ENCODE measurements around the gene MBP.
A peak's percentile ranks its signal among the peaks of the same experiment; 100 is the strongest.
"Not testable (repeated sequence)": the region's sequence is repeated elsewhere in the genome, so short reads cannot be mapped to it uniquely, and the experiment has no call there.

Gene MBP

DNA sequence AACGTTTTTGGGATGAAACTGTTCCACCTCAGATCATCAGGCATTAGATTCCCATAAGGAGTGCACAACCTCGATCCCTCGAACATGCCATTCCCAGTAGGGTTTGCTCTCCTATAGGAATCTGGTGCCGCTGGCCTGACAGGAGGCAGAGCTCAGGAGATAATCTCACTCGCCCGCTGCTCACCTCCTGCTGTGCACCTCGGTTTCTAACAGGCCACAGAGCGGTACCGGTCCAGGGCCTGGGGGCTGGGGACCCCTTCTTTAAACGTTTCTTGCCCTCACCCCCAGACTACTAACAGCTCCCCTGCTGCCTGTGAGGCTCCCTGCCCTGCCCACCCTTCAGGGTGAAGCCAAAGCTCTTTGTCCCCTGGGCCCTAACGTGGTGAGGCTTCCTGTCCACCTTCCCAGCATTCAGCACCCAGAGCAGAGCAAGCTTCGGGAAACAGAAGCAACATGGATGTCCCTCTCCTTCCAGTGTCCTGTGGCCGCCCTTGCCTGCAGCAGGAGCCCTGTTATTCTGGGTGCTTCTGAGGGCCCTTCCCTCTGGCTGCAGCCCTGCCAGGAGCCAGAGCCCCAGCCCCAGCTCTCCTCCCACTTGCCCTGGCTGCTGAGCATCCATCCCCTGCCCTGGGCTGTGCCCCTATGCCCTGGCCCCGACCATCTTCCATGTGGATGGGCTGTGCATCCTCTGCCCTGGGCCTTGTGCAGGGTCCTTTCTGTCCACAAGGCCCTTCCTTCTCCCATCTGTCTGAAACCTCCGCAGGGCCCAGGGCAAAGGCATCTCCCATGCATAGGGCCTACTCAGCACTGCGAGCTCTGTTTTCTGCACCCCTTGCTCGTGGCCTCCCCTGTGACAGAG is 140.1 kb downstream of the MBP start:
- DNase-seq (ENCODE audit: low read depth in 2 of 2, low spot score in 1 of 2) = no peak

DNA sequence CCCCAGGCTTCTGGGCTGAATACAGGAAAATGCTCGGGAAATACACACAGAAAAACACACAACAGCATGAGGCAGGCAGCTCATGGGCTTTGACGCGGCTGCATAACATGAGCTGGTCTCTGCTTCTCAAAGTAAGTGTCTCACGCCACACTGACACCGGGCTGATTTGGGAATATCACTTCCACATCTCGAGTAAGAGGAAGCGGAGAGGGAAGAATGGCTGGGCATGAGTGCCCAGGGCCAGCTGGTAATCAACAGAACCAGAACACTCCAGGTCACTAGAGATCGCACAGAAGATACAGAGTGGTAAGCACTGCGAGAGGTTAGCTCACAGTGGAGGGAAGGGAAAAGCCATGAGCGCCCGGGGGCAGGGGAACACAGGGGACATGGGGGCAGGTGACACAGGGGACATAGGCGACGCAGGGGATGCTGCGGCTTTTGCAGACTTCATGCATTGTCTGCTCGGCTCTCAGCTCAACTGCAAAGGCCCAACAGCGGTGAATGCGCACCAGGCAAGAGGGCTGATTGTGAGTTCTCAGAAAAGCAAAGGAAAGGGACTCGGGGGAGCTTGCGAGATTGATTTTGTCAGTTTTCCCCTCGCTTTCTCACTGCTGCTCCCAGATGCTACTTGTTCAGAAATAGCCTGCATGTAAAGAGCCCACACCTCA is 141.4 kb downstream of the MBP start:
- DNase-seq (ENCODE audit: low read depth in 2 of 2, low spot score in 1 of 2) = no peak

DNA sequence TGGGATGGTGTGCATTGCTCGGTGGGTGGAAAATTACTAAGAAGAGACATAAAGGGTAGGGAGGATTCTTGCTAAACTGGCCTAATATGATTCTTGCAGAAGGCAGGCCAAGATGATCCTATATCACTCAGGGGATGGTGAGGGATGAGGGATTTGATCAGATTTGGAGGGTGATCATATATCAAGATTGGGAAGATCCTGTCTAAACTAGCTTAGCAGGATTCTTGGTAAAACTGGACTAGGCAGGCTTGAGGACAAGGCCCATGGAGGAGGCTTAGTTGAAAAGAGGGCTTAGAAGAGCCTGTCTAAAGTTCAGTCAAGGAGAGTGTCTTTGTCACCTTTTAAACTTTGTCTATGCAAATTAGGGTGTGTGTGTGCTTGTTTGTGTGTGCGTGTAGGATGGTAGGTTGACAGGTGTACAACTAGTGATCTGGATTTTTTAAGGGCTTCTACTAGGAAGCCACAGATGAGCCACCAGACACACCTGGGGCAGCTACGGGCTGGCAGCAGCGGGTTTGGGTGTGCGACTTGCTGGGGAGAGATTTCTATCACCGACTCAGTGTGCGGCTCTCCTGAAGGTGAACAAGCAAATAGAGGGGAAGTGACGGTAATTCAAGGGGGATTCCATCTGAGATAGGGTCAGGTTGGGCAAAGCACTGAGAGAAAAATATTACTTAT is 142.1 kb downstream of the MBP start:
- not testable (repeated sequence) for DNase-seq (ENCODE audit: low read depth in 2 of 2, low spot score in 1 of 2)

DNA sequence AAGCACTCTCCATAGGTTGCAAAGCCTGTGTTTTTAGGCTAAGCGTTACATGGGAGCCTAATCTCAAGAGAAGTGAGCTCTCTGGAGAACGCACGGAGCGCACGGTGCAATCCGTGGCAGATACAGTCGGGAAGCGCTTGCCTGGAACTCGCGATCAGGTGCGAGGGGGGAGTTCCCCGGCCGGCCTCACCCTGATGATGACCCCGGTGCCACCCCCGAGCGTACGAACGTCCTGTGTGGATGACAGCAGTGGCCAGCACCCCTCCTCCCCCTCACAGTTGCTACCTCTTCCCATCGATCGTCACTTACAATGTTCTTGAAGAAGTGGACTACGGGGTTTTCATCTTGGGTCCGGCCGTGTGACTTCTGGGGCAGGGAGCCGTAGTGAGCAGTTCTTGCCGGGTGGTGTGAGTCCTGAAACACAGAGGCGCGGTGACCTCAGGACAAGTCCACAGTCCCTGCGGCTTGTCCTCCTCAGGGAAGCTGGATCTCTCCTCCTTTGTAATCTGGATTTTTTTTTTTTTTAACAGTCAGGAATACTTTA is 142.9 kb downstream of the MBP start:
- DNase-seq (ENCODE audit: low read depth in 2 of 2, low spot score in 1 of 2) = no peak

DNA sequence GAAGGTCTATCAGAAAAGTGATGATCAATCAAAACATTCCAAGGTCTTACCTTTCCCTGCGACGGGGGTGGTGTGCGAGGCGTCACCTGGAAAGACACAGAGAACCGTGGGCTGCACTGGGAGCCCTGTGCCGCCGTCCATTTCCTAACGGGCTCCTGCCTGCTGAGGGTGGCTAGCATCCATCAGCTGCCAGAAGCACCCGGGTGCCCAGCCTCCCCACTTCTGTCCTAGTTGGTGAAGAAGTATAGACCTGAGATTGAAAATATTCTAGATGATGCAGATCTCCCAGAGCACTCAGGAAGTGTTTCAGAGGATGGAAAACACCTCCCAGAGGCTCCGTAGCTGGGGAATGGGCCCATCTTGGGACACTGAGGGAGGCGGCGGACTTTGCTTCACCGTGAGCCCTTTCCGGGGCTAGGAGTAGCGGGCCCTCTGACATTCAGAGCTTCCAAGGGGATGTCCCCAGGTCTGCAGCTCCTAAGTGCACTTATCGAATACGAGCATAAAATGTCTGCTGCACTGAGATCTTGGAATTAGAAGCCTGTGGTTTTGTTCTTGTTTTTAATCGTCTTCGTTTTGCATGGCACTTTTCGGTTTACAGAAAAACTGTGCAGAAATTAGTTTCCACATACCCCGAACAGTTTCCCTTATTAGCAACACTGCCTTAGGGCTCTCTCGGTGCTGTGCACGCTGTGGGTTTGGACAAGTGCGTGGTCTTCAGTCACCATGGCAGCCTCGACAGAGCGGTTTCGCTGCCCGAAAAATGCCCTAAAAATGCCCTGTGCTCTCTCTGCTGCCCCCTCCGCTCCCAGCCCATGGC is 143.5 kb downstream of the MBP start:
- DNase-seq (ENCODE audit: low read depth in 2 of 2, low spot score in 1 of 2) = no peak

DNA sequence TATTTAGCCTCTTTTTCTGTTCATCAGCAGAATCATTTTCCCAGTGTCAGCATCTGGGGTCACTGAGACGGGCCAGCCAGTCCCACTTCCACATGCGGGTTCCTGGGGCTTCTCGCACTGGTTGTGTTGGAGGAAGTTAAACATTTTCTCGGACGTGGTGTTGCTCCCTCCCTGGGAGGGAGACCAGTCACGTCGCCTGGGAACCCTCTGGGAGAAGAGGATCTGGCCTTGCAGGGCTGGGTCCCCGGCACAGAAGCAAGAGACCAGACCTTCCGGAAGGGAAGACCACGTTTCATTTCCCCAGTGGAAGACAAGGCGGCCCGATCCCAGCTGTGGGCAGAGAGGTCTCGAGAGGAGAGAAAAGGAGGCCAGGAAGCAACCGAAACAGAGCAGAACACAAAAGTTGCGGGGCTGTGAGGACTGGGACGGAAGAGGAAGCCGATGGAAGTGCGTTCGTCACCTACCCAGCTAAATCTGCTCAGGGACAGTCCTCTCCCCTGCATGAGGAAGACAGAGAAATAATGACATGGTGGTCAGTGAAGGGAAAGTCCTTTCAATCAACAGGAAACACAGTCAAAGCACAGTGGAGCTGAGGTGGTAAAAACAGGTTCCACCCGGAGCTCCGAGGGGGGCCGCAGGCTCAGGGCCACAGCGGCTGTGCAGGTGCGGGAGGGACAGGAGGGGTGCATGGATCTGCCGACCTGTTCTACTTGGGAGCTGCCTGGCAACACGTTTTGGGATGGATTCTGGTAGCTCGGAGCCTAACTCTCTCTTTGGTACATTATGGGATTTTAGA is 144.4 kb downstream of the MBP start:
- no peak for DNase-seq (ENCODE audit: low read depth in 2 of 2, low spot score in 1 of 2)

DNA sequence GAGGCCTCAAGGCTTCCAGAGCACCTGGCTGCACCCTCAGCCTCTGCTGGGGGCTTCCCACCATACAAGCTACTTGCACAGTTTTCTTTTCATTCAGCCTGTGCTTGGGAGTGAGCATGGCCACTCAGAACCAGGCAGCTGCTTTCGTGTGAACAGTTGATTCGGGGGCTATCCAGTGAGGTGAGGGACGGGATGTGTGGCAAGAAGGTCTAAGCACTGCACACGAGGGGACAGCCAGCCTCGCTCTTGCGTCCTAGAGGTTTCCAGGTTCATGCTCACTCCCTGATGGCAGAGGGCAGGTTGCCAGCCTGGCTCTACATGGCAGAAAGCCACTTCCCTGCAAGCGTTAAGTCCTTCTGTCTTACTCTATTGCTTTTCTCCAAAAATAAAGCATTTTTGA is 146.2 kb downstream of the MBP start:
- DNase-seq (ENCODE audit: low read depth in 2 of 2, low spot score in 1 of 2) = no peak

DNA sequence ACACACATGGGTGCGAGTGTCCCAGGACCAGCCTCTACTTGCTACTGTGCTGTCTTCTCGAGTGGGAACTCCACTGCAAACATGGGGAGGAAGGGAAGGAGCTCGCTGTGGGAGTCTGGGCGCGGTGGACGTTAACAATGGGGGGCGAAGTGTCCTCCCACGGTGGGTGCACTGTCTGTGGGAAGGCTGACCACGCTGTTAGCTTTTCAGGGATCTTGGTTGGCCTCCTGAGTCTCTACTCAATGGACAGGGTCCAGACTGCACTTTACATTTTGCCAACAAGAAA is 146.7 kb downstream of the MBP start:
- no peak for DNase-seq (ENCODE audit: low read depth in 2 of 2, low spot score in 1 of 2)

DNA sequence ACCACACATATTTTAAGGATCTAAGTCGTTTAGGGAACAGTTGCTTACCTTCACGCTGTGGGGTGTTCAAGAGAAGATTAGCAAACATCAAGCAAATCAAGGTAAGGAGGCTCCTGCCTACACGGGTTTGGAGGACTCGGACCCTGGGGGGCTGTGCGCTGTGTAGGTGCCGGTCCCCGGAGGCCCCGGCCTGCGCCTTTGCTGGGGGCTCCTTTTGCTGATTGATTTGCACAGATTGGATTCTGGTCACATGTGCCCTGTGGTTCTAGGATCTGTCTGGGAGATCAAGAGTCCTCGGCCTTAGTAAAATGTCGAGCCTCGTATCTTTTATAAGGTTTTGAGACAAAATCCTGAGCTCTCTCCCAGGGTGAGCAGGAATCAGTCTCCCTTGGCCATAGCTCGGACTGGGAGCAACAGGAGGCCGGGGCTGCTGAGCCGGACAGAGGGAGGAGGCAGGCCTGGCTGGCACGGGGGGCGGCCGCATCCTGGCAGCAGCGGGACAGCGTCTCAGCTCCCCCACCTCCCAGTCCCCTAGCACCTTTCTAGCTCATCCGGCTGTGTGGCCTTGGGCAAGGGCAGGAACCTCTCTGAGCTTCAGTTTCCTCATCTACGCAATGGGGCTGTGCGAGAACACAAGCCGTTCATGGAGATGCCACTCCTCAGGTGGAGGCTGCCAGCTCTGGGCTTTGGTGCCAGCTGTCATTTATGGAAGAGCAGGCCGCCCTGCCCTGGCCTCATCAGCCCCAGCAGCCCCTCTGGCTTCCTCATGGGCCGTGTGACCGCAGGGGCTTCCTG is 147.2 kb downstream of the MBP start:
- DNase-seq (ENCODE audit: low read depth in 2 of 2, low spot score in 1 of 2) = no peak

DNA sequence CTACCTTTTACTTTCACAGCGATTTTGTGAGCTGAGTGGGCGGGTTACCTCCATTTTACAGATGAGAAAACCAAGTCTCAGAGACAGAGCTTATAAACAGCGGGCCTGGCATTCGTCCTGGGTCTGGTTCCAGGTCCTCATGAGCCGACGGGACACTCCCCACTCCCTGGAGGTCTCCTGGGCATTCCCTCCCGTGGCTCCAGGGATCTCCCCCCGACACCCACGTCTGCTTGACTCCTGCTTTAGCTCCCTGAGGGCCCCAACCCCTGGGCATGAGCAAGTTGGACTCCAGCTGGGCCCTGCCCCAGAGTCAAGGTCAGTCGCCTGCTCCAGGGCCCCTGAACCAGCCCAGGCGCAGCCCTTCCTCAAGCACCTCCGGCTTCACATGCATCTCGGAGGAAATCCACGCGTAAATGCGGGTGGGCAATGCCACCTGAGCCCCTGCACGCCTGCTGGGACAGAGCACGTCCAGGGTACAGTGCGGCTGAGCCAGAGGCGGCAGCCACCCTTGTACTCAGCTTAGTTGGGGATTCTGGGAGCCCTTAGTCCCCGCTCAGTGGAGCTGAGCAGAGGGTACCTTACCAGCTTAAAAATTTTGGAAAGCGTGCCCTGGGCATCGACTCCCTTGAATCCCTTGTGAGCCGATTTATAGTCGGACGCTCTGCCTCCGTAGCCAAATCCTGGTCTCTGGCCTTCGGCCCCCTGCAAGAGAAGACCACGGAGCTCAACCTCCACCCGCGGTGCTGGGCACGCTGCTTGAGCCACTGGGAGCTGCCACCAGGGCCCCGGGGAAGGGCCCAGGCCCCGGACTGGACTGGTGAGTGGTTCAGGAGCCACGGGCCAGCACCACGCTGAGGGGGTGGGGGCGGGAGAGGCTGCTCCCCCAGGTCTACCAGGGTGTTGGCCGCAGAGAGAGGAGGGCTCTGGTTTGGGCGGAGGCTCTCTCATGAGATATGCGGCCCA is 148.1 kb downstream of the MBP start:
- no peak for DNase-seq (ENCODE audit: low read depth in 2 of 2, low spot score in 1 of 2)

DNA sequence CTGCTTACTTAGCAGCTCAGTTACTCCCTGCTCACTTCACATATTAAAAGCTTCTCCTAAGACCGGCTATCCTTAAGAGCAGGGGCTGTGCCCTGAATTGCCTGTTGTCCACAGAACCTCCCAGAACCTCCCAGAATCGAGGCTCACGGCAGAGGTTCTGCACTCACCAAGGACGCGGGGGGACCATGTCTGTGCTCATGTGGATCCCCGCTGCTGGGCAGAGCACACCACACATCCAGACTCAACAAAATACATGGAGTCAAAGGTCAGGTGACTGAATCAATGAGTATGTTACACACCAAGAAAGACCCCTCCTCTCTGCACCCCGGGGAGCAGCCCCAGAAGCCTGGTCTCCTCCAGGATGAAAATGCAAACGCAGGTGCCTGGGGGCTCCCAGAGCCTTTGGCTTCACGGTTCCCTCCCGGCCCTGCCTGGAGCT is 149.0 kb downstream of the MBP start:
- no peak for DNase-seq (ENCODE audit: low read depth in 2 of 2, low spot score in 1 of 2)

DNA sequence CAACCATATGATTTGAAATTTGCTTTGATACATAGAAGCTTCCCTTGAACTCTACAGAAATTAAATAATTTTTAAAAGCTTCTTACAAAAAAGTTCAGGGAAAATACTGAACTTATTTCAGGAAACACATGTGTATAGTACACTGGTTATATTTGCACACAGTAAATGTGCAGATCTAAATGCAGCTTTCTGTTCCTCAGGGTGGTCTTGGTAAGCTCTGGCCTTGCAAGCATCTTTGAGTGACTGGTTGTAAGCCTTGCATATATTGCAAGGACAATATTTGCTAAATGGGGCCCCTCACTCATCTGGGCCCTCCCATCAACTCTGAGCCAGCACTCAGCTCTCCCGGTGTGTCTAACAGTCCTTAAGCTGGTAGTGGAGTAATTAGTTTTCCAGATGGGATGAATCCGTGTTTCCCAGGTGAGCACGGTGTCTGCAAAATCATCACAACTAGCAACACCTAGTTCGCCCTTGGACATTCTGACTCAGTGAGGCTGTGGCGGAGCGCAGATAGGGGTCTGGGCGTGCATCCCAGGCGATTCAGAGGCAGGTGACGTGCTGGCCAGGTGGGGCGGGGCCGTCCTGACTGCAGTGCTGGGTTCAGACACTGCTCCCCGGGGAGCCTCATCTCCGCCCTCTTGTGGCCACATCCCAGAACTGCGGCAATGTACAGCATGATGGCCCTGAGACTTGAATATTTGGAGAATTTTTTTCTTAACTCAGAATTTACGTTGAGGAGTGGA is 149.6 kb downstream of the MBP start:
- peak; percentile 53 to 67 for DNase-seq (ENCODE audit: low read depth in 2 of 2, low spot score in 1 of 2)

DNA sequence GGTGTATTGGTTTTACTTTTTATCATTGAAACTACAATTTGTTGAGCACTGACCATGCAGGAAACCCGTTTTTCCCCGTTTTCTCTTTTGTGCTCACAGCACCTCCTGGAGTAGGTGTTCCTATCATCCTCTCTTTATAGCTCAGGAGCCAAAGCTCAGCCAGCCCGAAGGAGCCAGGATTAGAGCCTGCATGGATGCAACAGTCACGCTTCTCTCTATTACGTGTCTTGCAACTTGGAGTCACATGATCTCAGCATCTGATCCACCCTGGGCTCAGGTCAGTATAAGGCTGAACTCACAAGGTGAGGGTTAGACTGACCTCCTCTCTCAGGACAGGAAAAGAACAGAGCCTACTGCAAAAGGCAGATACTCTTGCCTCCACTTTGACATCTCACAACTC is 150.5 kb downstream of the MBP start:
- DNase-seq (ENCODE audit: low read depth in 2 of 2, low spot score in 1 of 2) = no peak

DNA sequence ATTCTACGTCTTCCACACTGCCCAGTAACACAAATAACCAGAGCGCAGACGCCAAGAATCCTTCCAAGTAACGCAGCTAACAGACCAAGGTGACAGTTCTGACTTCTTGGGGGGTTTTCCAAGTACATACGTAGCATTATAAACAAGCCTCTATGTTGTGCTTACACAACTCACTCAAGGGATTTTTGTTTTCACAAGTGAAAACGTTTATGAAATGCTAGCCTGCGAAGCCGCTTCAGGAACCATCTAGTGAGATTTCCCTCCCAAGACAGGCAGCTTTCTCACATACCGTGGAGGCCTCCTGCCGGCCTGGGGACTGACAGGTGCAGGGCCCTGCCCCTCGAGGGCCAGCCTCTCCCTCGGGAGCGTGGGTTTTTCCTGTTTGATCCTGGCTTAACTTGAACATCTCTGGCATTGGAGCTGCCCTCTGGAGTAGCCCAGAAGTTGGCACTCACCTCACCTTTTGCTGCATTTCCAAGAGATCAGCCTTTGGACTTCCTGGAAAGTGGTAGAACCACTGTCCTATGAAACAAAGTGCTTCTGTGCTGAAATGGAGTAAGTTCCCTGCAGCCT is 151.1 kb downstream of the MBP start:
- no peak for DNase-seq (ENCODE audit: low read depth in 2 of 2, low spot score in 1 of 2)

DNA sequence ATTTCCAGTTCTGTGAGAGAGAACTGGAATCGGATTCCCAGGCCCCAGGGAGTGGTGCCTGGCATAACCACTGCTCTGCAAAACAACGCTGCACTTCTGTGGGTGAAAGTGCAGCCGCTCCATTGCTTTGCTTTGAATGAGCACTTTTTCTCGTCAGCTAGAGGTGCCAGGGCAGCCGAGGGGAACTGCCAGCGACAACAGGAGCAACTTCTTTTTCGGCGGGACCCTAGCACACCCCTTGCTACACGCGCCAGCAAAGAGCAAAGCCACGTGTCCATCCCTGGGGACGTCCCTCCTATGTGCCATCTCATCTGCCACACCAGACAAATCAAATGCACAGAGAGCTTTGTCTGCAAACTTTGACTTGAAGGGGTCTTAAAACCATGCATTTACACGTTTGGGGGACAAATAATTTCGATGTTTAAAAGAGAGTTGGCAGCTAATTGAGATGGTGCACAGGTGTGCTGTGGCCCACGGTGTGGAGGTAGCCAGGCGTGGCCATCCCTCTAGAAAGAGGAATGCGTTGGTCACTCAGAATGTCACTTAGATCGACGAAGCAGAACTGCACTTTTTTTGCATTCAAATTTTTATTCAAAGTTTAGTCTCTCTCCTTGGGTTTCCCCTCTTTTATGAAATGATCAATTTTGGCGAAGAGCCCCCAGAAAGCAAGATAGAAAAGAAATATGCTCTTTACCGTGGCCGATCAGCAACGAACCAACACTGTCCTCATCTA is 151.8 kb downstream of the MBP start:
- no peak for DNase-seq (ENCODE audit: low read depth in 2 of 2, low spot score in 1 of 2)

DNA sequence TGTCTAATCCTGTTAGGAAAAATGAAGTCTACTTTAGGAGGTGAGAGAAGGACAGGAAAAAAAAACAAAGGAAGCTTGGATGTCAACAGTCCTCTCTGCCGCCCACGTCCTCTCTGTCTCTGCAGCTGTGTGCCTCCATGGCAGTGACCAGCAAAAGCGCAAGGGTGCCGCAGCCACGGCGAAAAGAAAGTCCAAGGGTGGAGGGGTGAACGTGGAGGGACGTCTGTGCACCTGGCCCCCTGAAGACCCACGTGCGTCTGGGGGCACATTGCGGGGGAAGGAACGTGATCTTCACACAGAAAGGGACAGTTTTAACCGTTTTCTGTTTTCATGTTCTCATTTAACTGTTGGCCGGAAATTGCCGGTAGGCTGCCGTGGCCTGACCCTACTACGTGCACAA is 152.7 kb downstream of the MBP start:
- DNase-seq (ENCODE audit: low read depth in 2 of 2, low spot score in 1 of 2) = no peak

Data from stimulated activated CD8-positive, alpha-beta memory T cell treated with anti-CD3 and anti-CD28 coated beads, Interleukin-4, amount 100 ng/mL, for 1 hour (primary cell).